Activated CD4-positive, alpha-beta T cell treated with anti-CD3 and anti-CD28 coated beads, Interleukin-2, amount 50 U/mL, for 4 hours (primary cell): ENCODE measurements around the gene TNNT2.

Experiments used
- DNase-seq, 2 experiments: peaks; one replicate each; pipeline ENCODE4 v3.0.0-alpha.2; 2020

The TNNT2 gene

DNA sequence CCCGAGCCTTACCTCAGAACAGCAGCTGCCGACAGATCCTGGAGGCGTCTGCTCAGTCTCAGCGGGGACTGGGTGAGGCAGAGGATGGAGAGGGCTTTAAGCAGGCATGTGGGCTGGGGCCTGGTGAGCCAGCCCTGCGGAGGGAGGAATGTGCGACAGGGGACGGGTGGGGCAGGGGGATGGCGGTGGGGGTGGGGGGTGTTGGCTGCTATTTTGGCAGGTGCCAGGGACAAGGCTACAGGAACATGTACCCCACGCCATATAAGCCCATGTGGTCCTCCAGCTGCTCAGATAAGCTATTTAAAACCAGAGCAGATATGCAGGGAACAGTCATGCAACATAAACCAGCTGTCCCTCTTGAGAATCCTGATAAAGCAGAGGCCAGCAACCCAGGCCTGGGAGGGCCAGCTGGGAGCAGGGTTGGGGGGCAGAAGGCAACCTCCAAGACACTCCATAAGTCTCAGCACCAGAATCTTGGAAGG, at the start of gene TNNT2:
TSS of gene TNNT2 (minus strand) at position 70 of the 482 bp plus-strand sequence. CDS start 4,426 bp downstream, outside the sequence.
- no peak for DNase-seq

DNA sequence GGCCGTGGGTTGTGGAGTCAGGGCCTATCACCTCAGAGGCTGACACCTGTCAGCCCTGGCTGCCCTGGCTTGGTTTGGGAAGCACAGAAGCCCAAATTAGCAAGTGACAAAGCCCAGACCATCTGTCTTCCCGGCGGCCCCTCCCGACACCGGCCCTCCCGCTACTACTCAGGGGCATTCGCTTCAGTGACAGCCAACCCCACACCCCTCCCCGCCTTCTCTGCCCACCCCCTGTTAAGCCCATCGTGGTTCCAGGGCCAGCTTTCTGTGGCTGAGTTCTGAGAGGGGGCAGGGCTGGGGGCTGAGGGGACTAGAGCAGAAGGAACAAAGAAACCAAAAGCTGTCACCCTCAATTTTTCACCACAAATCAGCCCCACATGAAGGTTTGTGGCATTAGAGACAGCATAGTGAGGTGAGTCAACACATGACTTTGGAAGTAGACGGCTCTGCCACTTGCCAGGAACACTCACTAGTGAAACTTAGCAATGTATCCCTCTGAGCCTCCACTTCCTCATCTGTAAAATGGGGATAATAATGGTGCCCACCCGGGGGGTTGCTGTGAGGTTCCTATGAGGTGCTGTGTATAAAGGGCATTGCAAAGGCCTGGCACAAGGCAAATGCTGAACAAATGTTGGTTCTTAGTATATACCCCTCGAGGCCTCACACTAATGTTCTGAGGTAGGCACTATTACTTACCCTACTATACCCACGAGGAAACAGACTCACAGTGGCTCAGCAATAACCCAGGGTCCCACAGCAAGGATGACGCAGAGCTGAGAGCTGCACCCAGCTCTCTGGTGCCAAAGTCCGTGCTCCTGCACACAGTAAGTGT, 49.2 kb upstream of the TNNT2 start:
- DNase-seq, result no peak

DNA sequence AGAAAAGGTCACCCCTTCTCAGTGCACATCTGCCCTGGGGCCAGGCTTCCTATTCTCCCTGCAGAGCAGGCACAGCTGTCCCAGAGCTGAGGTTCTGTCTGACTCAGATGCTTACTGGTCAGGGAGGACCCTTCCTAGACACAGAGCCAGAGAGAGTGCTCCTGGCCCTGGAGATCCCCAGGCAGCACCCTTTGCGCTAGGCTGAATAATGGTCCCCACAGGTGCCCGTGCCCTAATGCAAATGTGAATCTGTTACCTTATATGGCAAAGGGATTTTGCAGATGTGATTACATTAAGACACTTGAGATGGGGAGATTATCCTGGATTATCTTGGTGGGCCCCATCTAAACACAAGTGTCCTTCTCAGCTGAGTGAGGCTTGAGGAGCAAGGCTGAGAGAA, 46.7 kb upstream of the TNNT2 start:
- DNase-seq, result no peak

DNA sequence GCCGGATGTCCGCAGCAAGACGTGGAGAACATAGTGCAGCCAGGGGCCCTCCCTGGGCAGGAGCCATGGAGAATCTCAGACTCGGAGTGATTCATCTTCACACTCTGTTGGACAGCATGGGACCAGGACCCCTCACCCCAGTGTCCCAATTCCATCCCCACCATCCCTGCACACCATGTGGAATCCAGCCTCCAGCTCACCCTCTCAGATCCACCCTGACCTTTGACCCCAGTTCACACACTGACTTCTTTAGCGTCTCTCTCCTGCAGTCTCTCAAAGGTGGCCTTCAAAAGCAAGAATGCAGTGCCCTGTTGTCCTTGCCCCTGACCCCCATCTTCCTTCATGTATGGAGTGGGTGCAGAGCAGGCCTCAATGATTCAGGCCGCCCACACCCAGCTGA, 46.2 kb upstream of the TNNT2 start:
- no peak for DNase-seq

DNA sequence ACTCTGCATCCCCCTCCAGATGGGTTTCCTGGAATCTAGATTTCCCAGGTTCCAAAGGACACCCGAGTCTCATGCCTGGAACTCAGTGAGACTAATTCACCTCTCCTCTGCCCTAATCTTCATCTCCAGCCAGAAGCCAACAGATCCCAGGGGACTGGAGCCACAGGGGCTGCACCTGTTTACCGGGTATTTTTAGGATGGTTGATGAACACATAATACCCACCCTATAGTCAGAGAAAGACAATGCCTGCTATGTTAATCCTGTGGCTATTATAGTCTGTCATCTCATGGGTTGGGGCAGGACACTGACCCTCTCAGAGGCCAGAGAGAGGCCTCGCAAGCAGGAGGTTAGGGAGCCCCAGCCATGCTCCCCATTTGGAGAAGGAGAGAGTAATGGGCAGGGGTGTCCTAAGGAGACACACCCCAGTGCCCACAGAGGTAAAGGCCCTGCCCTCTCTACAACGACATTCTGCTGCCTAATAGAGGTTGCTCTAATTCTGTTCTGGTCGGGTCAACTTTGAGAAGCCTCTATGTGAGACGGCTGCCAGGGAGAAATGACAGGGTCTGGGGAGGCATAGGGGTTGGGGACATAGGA, 45.1 kb upstream of the TNNT2 start:
- no peak for DNase-seq

DNA sequence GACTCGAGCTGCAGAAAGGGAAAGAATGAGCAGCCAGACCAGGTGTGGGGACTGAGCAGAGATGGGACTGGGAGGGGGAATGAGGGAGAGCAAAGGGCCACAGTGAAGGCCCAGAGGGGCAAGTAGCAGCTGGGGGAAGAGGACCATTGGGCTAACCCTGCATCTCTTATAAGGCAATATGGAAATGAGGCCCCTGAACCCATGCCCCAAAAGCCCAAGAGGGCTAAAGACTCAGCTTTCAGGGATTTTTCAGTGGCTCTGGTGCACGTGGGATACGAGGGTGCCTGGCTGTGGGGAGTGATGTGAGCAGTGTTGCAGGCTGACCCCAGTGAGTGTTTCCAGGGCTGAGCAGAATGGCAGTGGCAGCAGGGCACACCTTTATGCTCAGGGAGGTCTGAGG, 44.5 kb upstream of the TNNT2 start:
- DNase-seq, result no peak

DNA sequence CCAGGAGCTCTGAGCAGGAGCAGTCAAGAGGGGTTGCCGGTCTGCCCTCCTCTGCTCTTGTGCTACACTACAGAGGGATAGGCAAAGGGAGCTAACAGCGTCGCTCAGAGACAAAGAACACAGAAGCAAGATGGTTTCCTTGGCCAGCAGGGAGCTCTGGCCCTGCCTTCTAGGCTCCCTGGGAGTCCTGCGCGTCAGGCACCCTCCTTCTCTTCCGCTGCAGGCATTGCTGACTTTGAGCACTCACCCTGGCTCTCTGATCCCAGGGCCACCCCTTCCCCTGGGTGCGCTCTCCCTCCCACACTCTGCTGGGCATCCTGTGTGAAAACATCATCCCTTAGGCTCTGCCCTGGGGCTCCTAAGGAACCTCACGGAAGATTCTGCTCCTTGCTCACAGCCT, 43.6 kb upstream of the TNNT2 start:
- no peak for DNase-seq

DNA sequence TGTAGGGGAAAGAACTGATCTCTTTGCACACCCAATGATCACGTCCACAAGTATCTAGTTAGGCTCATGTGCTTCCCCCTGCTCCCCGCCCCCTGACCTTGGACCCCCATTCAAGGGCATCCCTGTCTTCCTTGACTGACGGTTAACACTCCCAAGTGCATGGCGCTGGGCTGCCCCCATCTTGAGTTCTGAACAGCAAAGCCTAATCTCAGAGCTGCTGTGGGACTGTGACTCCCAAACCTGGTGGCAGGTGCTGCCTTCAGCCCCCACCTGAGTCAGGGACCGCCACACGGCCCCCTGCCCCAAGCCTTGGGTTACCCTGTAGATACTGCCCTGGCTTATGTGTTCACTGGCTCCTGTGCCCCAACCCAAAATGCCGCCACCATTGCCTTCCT, 43.1 kb upstream of the TNNT2 start:
- DNase-seq, result no peak

DNA sequence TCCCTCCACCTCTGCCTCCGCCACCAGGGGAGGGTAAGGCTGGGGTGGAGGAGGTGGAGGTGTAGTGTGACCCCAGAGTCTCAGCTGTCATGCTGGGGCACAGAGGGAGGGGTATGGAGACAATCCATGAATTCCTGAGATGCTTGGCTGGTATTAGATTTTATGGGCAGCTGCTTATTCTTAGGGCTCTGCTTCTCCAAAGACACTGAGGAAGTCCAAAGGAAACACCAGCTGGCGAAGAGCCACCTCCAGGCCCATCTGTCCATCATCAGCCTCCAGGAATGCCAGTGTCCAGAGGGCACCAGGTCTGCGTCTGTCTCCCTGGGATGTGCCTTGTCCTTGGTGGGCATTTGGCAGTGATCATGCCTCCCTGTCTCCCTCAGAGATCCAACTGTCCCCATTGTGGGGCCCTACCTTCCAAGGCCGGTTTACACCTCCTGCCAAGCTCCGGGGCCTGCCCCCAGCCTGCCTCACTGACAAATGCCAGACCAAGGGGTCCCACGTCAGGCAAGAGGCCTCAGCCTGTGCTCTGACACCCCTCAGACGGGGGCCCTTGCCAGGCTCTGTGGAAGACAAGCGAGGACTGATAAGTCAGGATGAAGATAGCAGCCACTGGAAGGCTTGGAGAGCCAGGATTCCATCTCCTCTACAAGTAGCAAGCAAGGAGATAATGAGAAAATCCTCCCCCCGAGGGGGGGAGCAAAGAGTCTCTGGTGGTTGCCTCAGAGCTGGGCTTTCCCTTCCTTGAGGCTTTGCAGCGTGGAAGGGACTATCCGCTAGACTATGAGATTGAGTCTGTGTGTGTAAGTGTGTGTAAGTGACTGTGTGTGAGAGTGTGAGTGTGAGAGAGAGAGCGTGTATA, 42.5 kb upstream of the TNNT2 start:
- no peak for DNase-seq

DNA sequence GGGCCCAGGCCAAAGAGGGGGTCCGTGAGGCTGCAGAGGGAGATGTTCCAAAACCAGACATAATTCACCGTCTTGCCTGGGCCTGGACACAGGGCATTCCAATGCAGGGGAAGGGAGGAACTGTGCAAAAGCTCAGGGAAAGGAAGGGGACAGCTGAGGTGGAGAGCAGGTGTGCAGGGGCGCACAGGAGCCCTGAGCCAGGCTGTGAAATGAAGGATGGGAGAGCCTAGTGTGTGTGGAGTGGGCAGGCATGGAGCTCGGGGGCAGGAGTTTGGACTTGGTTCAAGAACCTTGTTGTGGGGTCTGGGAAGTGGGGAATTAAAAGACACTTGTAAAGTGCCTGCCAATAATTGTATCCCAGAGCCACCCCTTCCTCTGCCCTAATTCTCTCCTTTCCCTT, 41.8 kb upstream of the TNNT2 start:
- DNase-seq, result no peak

DNA sequence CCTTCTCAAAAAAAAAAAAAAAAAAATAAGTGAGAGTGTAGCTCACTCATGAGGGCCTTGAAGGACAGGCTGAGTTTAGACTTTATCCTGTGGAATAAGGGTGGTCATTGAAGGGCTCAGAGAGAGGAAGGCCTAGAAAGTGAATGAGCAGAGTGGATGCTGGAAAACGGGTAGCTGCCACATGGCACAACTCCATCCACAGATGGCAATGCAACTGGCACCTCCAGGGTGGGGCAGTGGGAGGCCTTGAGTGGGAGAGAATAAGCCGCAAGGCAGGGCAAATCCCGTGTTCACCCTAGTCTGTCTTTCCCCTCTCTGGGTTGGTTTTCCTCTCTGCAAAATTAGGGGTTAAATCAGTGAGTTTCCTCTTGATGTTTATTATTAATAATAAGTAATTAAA, 41.0 kb upstream of the TNNT2 start:
- no peak for DNase-seq

DNA sequence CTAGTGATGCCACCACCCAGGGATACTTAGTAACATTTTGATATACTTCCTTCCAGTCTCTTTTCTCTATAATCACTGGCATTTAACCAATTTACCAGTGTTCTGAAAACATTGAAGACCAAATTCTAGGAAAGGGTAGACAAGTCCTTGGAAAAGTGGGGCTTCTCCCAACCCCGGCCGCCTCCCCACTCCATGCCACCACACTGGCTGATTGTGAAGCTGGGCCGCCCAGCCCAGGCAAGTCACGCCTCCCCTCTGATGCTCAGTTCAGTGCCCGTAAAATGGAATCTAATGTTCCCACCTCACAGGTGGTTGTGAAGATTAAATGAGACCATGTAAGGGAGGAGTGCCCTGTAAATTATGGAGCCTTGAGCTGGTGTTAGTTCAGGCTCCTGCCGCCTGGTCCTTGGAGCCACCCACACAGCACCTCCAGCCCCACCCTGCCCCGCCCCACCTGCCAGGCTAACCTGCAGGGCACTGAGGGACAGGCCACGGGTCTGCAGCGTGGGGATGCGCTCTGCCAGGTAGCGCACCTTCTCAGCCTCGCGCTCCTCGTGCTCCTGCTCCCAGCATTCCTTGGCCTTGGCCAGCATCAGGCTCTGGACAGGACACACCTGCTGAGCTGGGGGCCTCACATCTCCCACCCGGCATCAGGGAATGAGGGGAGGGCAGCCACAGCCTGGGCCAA, 36.7 kb upstream of the TNNT2 start:
- no peak for DNase-seq

DNA sequence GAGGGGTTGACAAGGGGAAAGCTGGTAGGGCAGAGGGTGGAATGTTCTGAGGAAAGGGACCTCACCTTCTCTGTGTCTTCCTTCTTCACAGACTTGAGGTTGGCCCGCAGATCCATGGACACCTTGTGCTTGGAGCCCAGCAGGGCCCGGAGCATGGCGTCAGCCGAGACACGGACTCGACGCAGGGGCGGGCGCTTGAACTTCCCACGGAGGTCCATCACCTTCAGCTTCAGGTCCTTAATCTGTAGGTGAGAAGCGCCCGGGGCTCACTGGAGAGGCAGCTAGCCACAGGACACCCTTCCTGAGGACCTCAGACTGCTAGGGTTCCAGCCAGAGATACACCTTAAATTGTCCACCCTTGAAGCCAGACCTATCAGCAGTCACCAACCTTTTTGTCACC, 33.8 kb upstream of the TNNT2 start:
- DNase-seq, result no peak

DNA sequence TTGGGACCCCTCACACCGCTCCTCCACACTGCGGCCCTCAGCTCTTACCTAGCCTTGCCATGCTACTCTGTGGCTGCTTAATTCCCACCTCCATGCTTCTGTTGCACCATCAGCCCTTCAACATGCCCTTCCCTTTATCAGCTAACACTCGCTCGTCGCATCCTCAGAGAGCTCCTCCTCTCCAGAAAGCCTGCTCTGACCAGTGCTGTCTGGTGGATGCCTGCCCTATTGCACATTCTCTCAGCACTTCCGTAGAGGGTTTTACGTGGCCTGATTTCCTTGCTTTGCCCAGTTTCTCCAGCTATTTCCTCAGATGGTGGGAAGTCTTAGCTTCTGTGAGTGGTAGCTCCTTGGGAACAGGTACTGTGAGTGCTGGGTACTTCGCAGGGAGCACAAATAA, 32.0 kb upstream of the TNNT2 start:
- no peak for DNase-seq

DNA sequence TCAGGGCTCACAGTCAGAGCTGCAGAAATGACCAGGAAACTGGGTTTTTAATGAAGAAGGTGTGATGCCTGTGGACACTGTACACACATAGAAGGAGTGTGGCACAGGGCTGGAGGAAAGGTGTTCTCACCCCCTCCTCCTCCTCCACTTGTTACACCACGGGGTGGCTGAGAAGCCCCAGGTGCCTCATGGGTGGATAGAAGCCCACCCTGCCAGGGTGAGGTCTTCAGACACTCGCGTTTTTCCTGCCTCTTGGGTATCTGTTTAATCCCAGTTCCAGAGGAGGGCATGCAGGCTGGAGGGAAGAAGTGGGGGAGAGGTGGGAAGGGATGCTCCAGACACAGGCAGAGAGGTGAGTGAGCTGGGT, 31.3 kb upstream of the TNNT2 start:
- no peak for DNase-seq

DNA sequence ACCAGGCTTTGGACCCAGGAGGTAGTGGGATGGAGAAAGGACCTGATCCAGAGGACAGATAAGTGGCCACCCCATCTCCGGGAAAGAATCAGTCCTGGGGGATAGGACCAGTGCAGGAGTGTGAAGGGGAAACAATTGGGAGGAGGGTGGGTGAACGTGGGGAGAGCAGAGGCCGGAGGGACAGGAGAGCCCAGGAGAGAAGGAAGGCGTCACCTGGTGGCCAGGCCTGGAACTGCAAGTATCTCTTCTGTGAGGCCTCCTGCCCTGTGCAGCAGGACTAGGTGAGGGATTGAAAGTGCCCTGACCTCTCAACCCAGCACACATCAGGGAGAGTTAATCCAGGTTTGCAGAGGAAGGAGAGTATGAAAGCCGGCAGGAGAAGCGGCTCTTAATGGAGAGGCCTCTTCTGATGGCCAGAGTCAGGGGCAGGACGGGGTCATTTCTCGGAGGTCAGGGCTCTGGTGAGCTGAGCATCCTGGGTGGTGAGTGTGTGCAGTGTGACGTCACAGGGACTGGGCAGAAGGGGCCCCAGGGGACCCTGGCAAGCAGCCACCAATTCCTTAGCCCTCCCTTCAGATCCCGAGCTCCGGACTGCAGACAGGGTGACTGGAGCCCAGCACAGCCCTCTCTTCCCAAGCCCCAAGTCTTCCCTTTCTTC, 30.8 kb upstream of the TNNT2 start:
- peak; percentile 52 to 65 for DNase-seq

DNA sequence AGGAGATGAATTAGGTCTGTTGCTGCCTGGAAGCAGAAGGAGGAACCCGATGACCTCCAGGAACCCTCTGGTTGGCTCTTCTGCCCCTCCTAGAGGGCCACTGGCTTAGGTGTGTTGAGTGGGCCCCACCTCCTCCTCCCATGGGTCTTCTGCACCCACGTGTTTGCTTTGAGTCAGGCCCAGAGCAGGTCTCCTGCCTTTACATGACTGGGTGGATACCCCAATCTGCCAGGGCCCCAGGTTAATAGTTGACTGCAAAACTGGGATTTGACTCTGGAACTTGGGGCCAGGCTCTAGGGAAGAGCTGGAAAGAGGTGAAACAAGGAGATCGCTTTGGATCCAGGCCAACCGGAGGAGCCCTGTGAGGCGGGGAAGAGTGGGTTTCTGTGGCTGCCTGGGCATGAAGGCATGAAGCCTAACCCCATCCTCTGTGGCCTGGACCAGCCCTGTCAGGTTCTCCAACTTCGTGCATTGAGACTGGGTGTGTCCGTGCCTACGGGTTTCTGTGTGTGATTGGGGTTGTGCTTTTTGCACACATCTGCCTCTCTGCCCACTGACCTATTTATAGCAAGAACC, 29.4 kb upstream of the TNNT2 start:
- DNase-seq, result no peak

DNA sequence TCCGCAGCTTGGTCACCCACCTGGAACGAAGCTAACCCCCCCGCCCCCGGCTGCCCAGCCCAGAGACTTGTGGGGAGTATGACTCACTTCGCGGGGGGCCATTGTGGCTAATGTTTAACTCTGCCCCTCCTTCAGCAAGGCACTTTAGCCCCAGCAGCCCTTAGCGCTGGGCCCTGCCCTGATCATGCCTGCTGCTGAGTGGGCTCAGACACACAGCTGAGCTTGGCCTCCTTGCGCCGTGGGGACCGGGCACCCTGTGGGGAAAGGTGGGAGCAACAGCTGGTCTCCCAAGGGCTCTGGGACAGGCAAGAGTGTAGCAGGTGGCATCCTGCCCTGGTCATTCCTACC, 28.0 kb upstream of the TNNT2 start:
- no peak for DNase-seq

DNA sequence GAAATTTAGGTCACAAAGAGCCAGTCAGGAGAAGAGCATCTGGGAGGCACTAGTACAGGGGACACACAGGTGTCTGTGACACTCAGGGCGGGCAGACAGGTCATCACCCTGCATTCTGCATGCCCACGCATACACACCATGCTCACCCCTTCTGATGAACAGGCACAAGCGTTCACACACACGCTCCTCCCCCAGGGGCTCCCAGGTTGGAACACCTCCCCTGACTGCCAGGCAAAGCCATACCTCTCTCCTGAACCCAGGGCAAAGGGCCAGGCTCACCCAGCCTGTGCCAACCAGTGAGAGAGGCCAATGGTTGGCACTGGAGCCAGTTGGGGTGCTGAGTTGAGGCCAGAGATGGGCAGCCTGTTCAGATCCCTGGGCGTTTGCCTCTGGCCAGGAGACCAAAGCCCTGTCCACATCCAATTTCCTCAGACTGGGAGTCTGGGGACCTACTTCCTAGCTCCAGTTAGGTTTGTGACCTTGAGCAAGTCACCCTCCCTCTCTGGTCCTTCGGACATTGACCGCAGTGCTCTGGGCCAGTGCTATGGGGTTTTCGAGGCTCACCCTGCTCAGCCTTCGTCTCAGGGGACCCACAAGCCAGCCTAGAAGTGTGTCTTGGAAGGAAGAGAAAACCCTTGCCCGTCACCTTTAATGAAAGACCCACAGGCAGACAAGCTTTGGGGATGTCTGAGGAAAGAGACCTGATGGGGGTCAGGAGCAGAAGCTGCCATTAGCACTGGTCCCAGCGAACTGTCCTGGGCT, 27.4 kb upstream of the TNNT2 start:
- DNase-seq, result no peak

DNA sequence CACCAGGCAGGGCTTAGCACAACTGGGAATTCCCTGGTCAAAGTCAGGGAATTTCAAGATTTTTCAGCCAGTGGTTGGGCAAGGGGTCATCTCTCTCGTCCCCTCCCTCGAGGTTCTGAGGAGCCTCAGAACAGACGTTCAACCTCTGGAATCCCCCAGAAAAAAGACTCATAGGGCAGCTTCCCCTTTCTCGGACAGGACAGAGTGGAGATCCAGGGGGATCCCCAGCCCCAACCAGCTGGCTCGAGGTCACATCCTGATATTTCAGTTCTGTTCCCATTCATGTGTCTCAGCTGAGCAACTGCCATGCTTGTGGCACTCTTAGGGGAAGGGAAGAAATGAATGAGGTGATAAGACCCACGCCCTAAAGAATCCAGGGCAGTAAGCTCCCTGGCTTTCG, 26.6 kb upstream of the TNNT2 start:
- no peak for DNase-seq

DNA sequence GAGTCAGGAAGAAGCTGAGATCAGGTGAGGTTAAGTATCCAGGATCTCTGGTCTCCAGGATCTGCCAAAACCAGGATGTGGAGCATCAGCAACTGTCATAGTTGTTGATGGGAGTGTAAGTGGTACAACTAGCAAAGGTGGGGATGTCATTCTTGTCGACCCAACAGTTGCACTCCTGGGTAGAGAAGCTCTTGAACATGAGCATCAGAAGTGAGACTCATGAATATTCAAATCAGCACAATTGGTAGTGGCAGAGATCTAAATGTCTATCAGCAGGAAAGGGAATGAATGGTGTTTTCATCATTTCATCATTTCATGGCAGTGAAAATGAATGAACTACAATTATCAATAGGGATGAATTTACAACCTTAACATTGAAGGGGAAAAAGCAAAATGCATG, 25.9 kb upstream of the TNNT2 start:
- no peak for DNase-seq

DNA sequence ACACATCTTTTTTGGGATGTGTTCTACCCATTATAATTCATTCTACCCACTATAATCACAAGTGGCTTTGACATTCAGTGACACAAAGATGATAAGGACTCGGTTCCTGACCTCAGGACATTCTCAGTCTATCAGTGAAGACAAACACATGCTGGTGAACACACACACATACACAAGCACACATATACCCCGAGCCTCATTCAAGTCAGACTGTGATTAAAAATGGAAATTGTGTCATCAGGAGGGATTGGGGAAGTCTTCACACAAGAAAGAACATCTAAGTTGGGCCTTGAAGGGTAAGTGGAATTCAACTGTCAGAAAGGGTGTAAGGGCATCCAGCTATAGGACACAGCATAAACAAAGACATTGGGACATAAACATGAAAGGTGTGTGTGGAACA, 24.2 kb upstream of the TNNT2 start:
- DNase-seq, result no peak
